Psoas muscle (tissue), 8 donors: ENCODE measurements around the gene FXN. TPM values are rescaled to one million over a fixed set of nuclear protein-coding genes. Genes with fewer than 3 reads are reported as not detected.

Experiments used
- ATAC-seq, 4 donors: fragments of 200-7000 bp; cut with Tn5 transposase; one replicate each; pipeline ENCODE4 v1.9.1; 2020; ENCODE audit warnings: moderate library complexity in 3 of 4, mild to moderate bottlenecking in 2 of 4
- DNase-seq, 2 donors: peaks; one replicate each; pipeline ENCODE4 v3.0.0-alpha.2; 2020
- H3K27ac ChIP-seq: fragments of 200-600 bp; one replicate; pipeline ENCODE4 v1.8.0; 2022
- H3K27me3 ChIP-seq, 3 donors: fragments of 200-600 bp in 1 of 3; one replicate each; pipeline versions ENCODE4 v1.6.1 to v1.8.0; 2013 to 2022; ENCODE audit warnings: low read length in 2 of 3, mild to moderate bottlenecking in 2 of 3, moderate library complexity in 1 of 3; ENCODE audit not compliant: insufficient read depth in 3 of 3
- H3K36me3 ChIP-seq, 2 donors: fragments of 200-600 bp in 1 of 2; one replicate each; pipeline versions ENCODE4 v1.6.1 to v1.8.0; 2013 to 2022; ENCODE audit warnings: low read depth in 1 of 2, mild to moderate bottlenecking in 1 of 2, moderate library complexity in 1 of 2; ENCODE audit not compliant: insufficient read depth in 1 of 2
- H3K4me1 ChIP-seq: fragments of 200-600 bp; one replicate; pipeline ENCODE4 v1.8.0; 2022
- H3K4me3 ChIP-seq: fragments of 200-600 bp; one replicate; pipeline ENCODE4 v1.8.0; 2022; ENCODE audit warnings: mild to moderate bottlenecking
- H3K9me3 ChIP-seq: fragments of 200-600 bp; one replicate; pipeline ENCODE4 v1.8.0; 2022
- CTCF ChIP-seq: fragments of 200-600 bp; IDR thresholded peaks from one replicate; pipeline ENCODE4 v1.8.0; 2022; ENCODE audit warnings: antibody characterized with exemption
- WGBS, 3 donors: extraction: QIAGEN DNeasy Blood & Tissue Kit; methylation state at CpG; one replicate each; pipeline versions ENCODE4 v1.1.6 to v1.1.7; 2013; 5-methylcytosine and 5-hydroxymethylcytosine counted together
- intact Hi-C, 2 donors: fragments of 100-400 bp; cut with DNase I; formaldehyde crosslinking; loops; one replicate each; pipeline versions ENCODE4 v1.11.0 to v1.14.2; 2022
- polyA plus RNA-seq, 3 donors: library from polyadenylated mRNA; stranded (reverse); fragments of 200-250 nt; gene quantifications; one replicate each; pipeline ENCODE4 v1.2.3, GENCODE V29; 2013
- total RNA-seq, 4 donors: library from RNA; stranded (reverse); fragmentation: NEBNext Ultra II Directional in 2 of 4; extraction: Animal tissue kit (Norgen Biotek cat#: 25700) in 2 of 4; gene quantifications; one replicate each; pipeline versions ENCODE4 v1.2.1 to v1.2.4, GENCODE V29; 2021 to 2023
- donor health status: healthy with polysubstance abuse.
- donor health status: DM: no; HTN: no; CAD: no; lungs with moderate emphysema.
- donor health status: Bipolar disorder and iron deficiency.
- donor health status: healthy.
- donor health status: DM: yes; HTN: yes; CAD: no.
- donor health status: DM: no; HTN: no; CAD: no.
- donor health status: DM: no; HTN: no; CAD: no.
- donor health status: DM: yes; HTN: yes; CAD: no.

Gene FXN
- total and polyA plus RNA-seq, 7 donors: 10.4 to 25.0 (median 19.0) TPM

- Histone ChIP-seq H3K36me3 (no peaks in the 10 kb centered on the region), H3K4me3 (no peak overlapping the region), H3K9me3 (no peaks in the 10 kb centered on the region), H3K4me1 (no peaks in the 10 kb centered on the region), H3K27me3 (peaks cover 0 to 1% (median 0%) of the 10 kb centered on the region in 3 donors), H3K27ac (no peak overlapping the region)
- WGBS, 3 donors: 35 to 57% (median 51%) methylated on average over 5 of the region's 5 CpGs
- ATAC-seq: peak; percentile 44 to 84 (median 80)
- intact Hi-C loops: no loop called here
- DNase-seq: no peak
- peak; percentile 68 for TF ChIP-seq CTCF
These were observed 8.0 kb upstream of the FXN start for GRCh38 chr9:69027355-69028097.

- H3K4me3 ChIP-seq: no peak overlapping the region
- intact Hi-C loops: no loop called here
- no peak for DNase-seq
- peaks cover 0 to 1% (median 0%) of the 10 kb centered on the region in 3 donors for H3K27me3 ChIP-seq
- no peaks in the 10 kb centered on the region for H3K36me3 ChIP-seq
- WGBS, 3 donors: 92 to 94% (median 93%) methylated on average over 2 of the region's 2 CpGs
- no peak for ATAC-seq
- H3K4me1 ChIP-seq: no peaks in the 10 kb centered on the region
- H3K27ac ChIP-seq: no peak overlapping the region
- no peak for TF ChIP-seq CTCF
- H3K9me3 ChIP-seq: no peaks in the 10 kb centered on the region
These were observed 6.8 kb upstream of the FXN start for GRCh38 chr9:69028754-69029153.

GRCh38 chr9:69029535-69029934 is 6.0 kb upstream of the FXN start:
- DNase-seq: no peak
- TF ChIP-seq CTCF: no peak
- H3K4me3 ChIP-seq: no peak overlapping the region
- H3K4me1 ChIP-seq: no peaks in the 10 kb centered on the region
- intact Hi-C loops: no loop called here
- no peak overlapping the region for H3K27ac ChIP-seq
- no peak for ATAC-seq
- no peaks in the 10 kb centered on the region for H3K9me3 ChIP-seq
- H3K36me3 ChIP-seq: no peaks in the 10 kb centered on the region
- peaks cover 0 to under 1% (median 0%) of the 10 kb centered on the region in 3 donors for H3K27me3 ChIP-seq

GRCh38 chr9:69030851-69031645 is 4.5 kb upstream of the FXN start:
- ATAC-seq: no peak
- intact Hi-C loops: no loop called here

More at GRCh38 chr9:69030851-69031645, 4.5 kb upstream of the FXN start:
- H3K9me3 ChIP-seq: no peaks in the 10 kb centered on the region
- H3K4me3 ChIP-seq: no peak overlapping the region
- WGBS, 3 donors: 64 to 69% (median 68%) methylated on average over 1 of the region's 1 CpG
- no peaks in the 10 kb centered on the region for H3K36me3 ChIP-seq
- no peaks in the 10 kb centered on the region for H3K27me3 ChIP-seq
- H3K4me1 ChIP-seq: no peaks in the 10 kb centered on the region
- no peak for DNase-seq
- H3K27ac ChIP-seq: no peak overlapping the region
- no peak for TF ChIP-seq CTCF
